DND-41 (cell line): ENCODE measurements around the gene SLC43A3.

Source experiments
- ATAC-seq: fragments of 200-7000 bp; cut with Tn5 transposase; 3 replicates; pipeline ENCODE4 v1.9.1; 2021; ENCODE audit warnings: low read depth; ENCODE audit not compliant: insufficient read depth
- DNase-seq: peaks from one replicate; pipeline ENCODE4 v3.0.0-alpha.2; 2020
- H2AFZ ChIP-seq: 2 replicates; pipeline ENCODE4 v1.6.0; 2012; ENCODE audit warnings: low read depth, low read length
- H3K27ac ChIP-seq: 2 replicates; pipeline ENCODE4 v1.5.1; 2012; ENCODE audit warnings: low read length, inconsistent platforms
- H3K27me3 ChIP-seq: fragments of 200-600 bp; sonication (generic); 2 replicates; pipeline ENCODE4 v1.6.0; 2012; ENCODE audit warnings: low read length, mild to moderate bottlenecking, inconsistent platforms; ENCODE audit not compliant: insufficient read depth, poor library complexity
- H3K36me3 ChIP-seq: 2 replicates; pipeline ENCODE4 v1.5.1; 2012; ENCODE audit warnings: low read length, inconsistent platforms; ENCODE audit not compliant: insufficient read depth
- H3K4me1 ChIP-seq: 2 replicates; pipeline ENCODE4 v1.5.1; 2012; ENCODE audit warnings: mild to moderate bottlenecking, low read length; ENCODE audit not compliant: insufficient read depth
- H3K4me2 ChIP-seq: 2 replicates; pipeline ENCODE4 v1.6.0; 2012; ENCODE audit warnings: mild to moderate bottlenecking, moderate library complexity, low read length, inconsistent platforms; ENCODE audit not compliant: insufficient read depth
- H3K4me3 ChIP-seq, 2 experiments: fragments of 200-600 bp in 1 of 2; shearing (Covaris generic) in 1 of 2; 2 replicates each; pipeline ENCODE4 v1.5.1; 2012 to 2016; ENCODE audit warnings: inconsistent platforms in 2 of 2, low read length in 2 of 2, mild to moderate bottlenecking in 2 of 2, low read depth in 1 of 2, moderate library complexity in 1 of 2
- H3K79me2 ChIP-seq: 2 replicates; pipeline ENCODE4 v1.6.0; 2012; ENCODE audit warnings: low read length, inconsistent platforms; ENCODE audit not compliant: insufficient read depth
- H3K9ac ChIP-seq: 2 replicates; pipeline ENCODE4 v1.6.0; 2012; ENCODE audit warnings: low read depth, mild to moderate bottlenecking, inconsistent platforms, low read length, moderate library complexity
- H3K9me3 ChIP-seq: 2 replicates; pipeline ENCODE4 v1.5.1; 2012; ENCODE audit warnings: low read length, moderate library complexity, mild to moderate bottlenecking, inconsistent platforms; ENCODE audit not compliant: insufficient read depth, severe bottlenecking
- H4K20me1 ChIP-seq: 2 replicates; pipeline ENCODE4 v1.6.0; 2012; ENCODE audit warnings: low read length; ENCODE audit not compliant: insufficient read depth
- EZH2 ChIP-seq: IDR thresholded peaks from 3 replicates; pipeline ENCODE4 v1.6.1; 2012; ENCODE audit warnings: borderline replicate concordance, low read depth, mild to moderate bottlenecking, moderate library complexity, low read length, inconsistent platforms; ENCODE audit not compliant: severe bottlenecking
- TF ChIP-seq, protein P1 (sequence below): IDR thresholded peaks from 2 replicates; pipeline ENCODE4 v1.5.1; 2012; ENCODE audit warnings: borderline replicate concordance, low read length, moderate library complexity, mild to moderate bottlenecking; ENCODE audit not compliant: poor library complexity, severe bottlenecking; ENCODE audit errors: extremely low read depth

The SLC43A3 gene

DNA sequence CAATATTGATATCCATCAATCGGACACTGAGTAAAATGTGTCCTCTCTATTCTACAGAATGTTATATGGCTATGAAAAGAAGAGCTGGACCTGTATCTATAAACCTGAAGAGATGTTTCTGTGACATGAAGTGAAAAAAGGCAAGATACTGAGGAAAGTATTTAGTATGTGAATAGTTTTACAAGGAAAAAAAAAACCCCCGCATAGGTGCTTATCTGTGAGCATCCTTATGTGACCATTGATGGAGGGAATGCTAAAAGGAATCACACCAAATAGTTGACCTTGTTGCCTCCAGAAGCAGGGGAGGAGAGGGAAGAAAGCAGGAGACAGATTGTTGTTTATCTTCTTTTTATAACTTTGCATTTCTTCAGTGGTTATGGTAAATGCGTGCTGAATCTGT is 35.8 kb downstream of the SLC43A3 start:
- H3K4me2 ChIP-seq: no peak overlapping the region
- H3K27ac ChIP-seq: no peak overlapping the region

DNA sequence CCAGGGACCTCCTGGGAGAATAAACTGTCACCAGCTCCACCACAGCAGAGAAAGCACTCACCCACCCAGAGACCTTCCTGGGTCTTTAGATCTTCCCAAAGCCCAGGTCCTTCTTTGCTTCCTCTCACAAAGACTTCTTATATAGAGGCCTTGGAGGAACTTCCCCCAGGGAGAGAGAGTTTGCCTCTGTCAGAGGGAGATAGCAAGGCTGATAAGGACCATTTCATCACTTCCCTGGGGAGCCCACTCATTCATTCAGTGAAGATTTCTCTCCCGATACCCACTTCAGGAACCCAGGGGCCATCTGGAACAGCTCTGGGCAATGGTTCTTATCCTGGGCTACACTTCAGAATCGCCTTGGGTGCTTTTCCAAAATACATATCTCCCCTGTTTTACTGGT is 36.4 kb downstream of the SLC43A3 start, which contains the start of gene PRG2:
TSS of gene PRG2 (minus strand) at position 116 of the 400 bp plus-strand sequence. CDS start 706 bp downstream, outside the sequence.
- no peak within 1 kb of the TSS for H2AFZ ChIP-seq
- no peak within 1 kb of the TSS for H3K27ac ChIP-seq
- TF ChIP-seq, protein P1, sequence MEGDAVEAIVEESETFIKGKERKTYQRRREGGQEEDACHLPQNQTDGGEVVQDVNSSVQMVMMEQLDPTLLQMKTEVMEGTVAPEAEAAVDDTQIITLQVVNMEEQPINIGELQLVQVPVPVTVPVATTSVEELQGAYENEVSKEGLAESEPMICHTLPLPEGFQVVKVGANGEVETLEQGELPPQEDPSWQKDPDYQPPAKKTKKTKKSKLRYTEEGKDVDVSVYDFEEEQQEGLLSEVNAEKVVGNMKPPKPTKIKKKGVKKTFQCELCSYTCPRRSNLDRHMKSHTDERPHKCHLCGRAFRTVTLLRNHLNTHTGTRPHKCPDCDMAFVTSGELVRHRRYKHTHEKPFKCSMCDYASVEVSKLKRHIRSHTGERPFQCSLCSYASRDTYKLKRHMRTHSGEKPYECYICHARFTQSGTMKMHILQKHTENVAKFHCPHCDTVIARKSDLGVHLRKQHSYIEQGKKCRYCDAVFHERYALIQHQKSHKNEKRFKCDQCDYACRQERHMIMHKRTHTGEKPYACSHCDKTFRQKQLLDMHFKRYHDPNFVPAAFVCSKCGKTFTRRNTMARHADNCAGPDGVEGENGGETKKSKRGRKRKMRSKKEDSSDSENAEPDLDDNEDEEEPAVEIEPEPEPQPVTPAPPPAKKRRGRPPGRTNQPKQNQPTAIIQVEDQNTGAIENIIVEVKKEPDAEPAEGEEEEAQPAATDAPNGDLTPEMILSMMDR: no peak
- TF ChIP-seq EZH2: no peak
- H4K20me1 ChIP-seq: no peaks in the 10 kb centered on the region
- no peaks in the 10 kb centered on the region for H3K9me3 ChIP-seq
- no peak for DNase-seq
- no peaks in the 10 kb centered on the region for H3K36me3 ChIP-seq
- no peaks in the 10 kb centered on the region for H3K4me1 ChIP-seq
- ATAC-seq: 0 out of 3 replicates have a peak, but pooled peaks have one; percentile 12
- H3K4me3 ChIP-seq: no peak within 1 kb of the TSS
- H3K9ac ChIP-seq: no peak within 1 kb of the TSS
- no peaks in the 10 kb centered on the region for H3K27me3 ChIP-seq
- H3K4me2 ChIP-seq: no peak within 1 kb of the TSS
- H3K79me2 ChIP-seq: no peaks in the 10 kb centered on the region

More for the DNA sequence above, 35.8 kb downstream of the SLC43A3 start:
- Histone ChIP-seq H3K9me3 (no peaks in the 10 kb centered on the region), H3K27me3 (no peaks in the 10 kb centered on the region), H3K4me1 (no peaks in the 10 kb centered on the region), H3K79me2 (no peaks in the 10 kb centered on the region), H3K4me3 (no peak overlapping the region), H3K9ac (no peak overlapping the region), H3K36me3 (no peaks in the 10 kb centered on the region), H4K20me1 (no peaks in the 10 kb centered on the region), H2AFZ (no peak overlapping the region)
- ATAC-seq (no peak), DNase-seq (no peak)
- TF ChIP-seq EZH2: no peak
- TF ChIP-seq, protein P1: no peak

DNA sequence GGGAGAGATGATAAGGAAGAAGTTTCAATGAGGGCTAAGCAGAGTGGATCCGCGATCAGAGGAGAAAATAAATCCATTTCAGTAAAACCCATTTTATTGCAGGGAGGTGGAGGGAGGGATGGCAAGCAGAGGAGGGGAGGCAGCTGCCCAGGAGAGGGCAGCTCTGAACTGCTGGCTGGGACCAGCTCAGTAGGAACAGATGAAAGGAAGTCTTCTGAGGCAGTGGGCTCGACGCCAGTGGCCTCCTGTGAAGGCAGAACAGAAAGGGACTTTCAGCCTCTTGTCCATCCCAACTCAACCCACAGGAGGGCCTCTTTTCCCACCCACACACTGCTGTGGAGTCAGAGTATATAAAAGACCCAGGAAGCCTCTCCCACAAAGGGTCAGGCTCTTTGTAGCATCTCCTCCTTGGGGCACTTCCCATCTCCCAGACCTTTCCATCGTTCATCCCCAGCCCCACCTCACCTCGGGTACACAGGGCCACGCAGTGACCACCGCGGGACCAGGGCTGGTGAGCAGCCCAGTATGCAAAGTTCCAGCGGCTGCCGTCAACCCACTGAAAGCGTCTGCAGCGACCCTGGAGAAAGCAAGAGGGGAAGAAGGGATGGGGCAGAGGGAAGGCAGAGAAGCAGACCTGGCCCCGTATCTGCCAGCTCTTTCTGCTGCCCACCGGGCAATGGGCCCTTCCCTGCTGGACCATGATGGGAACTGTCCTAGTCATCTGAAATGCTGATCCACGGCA is 39.5 kb downstream of the SLC43A3 start:
- Histone ChIP-seq H3K79me2 (no peaks in the 10 kb centered on the region), H3K4me1 (no peaks in the 10 kb centered on the region), H3K4me2 (no peak overlapping the region), H3K4me3 (no peak overlapping the region), H3K9me3 (no peaks in the 10 kb centered on the region), H2AFZ (no peak overlapping the region), H3K9ac (no peak overlapping the region), H3K36me3 (no peaks in the 10 kb centered on the region), H4K20me1 (no peaks in the 10 kb centered on the region), H3K27ac (no peak overlapping the region), H3K27me3 (peaks cover 3% of the 10 kb centered on the region)
- TF ChIP-seq EZH2: no peak
- TF ChIP-seq, protein P1: peak; percentile 20
- no peak for DNase-seq
- no peak; the same call in 2 of the 3 replicates for ATAC-seq
